Measurements from ENCODE around the gene CHST3. TPM values are rescaled to one million over a fixed set of nuclear protein-coding genes. Genes with fewer than 3 reads are reported as not detected.

The CHST3 gene
- total and polyA plus RNA-seq, 9 of the 15 experiments (the other 6 are each of a cell fraction or from before 2014, with no cell fraction given): 0.01 to 1.3 (median 0.15) TPM

GRCh38 chr10:72007246-72007892 is 43.2 kb downstream of the CHST3 start (continued):
- TF ChIP-seq ZNF347 (CRISPR knock-in tag; IDR thresholded peaks at IDR 0.05; ENCODE audit: low read depth) (no peak), SPI1 (IDR thresholded peaks at IDR 0.05; ENCODE audit: borderline replicate concordance, low read depth, low read length) (peak; percentile 40; the same call in 1 of the 2 replicates), BHLHE40 (IDR thresholded peaks at IDR 0.05; ENCODE audit: low read length) (0 out of 2 replicates have a peak, but pooled peaks have one; percentile 24), ZFX (CRISPR knock-in tag; IDR thresholded peaks at IDR 0.05) (0 out of 2 replicates have a peak, but pooled peaks have one; percentile 27), HMGN3 (IDR thresholded peaks at IDR 0.05; ENCODE audit: borderline replicate concordance, extremely low read depth, insufficient read length, low read depth, low read length) (peak; percentile 15), E4F1 (CRISPR knock-in tag; IDR thresholded peaks at IDR 0.05; ENCODE audit: borderline replicate concordance) (no peak), NFIX (CRISPR knock-in tag; IDR thresholded peaks at IDR 0.05; ENCODE audit: low read depth) (no peak), BRCA1 (IDR thresholded peaks at IDR 0.05) (no peak), BRCA1 (CRISPR knock-in tag; IDR thresholded peaks at IDR 0.05) (no peak), MYNN (IDR thresholded peaks at IDR 0.05) (no peak), MYNN (CRISPR knock-in tag; IDR thresholded peaks at IDR 0.05) (no peak), L3MBTL2 (IDR thresholded peaks at IDR 0.05) (peak; percentile 94), YBX1 (IDR thresholded peaks at IDR 0.05) (no peak), FOXP1 (CRISPR knock-in tag; IDR thresholded peaks at IDR 0.05) (0 out of 2 replicates have a peak, but pooled peaks have one; percentile 25), POLR2B (IDR thresholded peaks at IDR 0.05; ENCODE audit: low read depth, partially characterized antibody) (no peak)
- TF ChIP-seq, protein P1, sequence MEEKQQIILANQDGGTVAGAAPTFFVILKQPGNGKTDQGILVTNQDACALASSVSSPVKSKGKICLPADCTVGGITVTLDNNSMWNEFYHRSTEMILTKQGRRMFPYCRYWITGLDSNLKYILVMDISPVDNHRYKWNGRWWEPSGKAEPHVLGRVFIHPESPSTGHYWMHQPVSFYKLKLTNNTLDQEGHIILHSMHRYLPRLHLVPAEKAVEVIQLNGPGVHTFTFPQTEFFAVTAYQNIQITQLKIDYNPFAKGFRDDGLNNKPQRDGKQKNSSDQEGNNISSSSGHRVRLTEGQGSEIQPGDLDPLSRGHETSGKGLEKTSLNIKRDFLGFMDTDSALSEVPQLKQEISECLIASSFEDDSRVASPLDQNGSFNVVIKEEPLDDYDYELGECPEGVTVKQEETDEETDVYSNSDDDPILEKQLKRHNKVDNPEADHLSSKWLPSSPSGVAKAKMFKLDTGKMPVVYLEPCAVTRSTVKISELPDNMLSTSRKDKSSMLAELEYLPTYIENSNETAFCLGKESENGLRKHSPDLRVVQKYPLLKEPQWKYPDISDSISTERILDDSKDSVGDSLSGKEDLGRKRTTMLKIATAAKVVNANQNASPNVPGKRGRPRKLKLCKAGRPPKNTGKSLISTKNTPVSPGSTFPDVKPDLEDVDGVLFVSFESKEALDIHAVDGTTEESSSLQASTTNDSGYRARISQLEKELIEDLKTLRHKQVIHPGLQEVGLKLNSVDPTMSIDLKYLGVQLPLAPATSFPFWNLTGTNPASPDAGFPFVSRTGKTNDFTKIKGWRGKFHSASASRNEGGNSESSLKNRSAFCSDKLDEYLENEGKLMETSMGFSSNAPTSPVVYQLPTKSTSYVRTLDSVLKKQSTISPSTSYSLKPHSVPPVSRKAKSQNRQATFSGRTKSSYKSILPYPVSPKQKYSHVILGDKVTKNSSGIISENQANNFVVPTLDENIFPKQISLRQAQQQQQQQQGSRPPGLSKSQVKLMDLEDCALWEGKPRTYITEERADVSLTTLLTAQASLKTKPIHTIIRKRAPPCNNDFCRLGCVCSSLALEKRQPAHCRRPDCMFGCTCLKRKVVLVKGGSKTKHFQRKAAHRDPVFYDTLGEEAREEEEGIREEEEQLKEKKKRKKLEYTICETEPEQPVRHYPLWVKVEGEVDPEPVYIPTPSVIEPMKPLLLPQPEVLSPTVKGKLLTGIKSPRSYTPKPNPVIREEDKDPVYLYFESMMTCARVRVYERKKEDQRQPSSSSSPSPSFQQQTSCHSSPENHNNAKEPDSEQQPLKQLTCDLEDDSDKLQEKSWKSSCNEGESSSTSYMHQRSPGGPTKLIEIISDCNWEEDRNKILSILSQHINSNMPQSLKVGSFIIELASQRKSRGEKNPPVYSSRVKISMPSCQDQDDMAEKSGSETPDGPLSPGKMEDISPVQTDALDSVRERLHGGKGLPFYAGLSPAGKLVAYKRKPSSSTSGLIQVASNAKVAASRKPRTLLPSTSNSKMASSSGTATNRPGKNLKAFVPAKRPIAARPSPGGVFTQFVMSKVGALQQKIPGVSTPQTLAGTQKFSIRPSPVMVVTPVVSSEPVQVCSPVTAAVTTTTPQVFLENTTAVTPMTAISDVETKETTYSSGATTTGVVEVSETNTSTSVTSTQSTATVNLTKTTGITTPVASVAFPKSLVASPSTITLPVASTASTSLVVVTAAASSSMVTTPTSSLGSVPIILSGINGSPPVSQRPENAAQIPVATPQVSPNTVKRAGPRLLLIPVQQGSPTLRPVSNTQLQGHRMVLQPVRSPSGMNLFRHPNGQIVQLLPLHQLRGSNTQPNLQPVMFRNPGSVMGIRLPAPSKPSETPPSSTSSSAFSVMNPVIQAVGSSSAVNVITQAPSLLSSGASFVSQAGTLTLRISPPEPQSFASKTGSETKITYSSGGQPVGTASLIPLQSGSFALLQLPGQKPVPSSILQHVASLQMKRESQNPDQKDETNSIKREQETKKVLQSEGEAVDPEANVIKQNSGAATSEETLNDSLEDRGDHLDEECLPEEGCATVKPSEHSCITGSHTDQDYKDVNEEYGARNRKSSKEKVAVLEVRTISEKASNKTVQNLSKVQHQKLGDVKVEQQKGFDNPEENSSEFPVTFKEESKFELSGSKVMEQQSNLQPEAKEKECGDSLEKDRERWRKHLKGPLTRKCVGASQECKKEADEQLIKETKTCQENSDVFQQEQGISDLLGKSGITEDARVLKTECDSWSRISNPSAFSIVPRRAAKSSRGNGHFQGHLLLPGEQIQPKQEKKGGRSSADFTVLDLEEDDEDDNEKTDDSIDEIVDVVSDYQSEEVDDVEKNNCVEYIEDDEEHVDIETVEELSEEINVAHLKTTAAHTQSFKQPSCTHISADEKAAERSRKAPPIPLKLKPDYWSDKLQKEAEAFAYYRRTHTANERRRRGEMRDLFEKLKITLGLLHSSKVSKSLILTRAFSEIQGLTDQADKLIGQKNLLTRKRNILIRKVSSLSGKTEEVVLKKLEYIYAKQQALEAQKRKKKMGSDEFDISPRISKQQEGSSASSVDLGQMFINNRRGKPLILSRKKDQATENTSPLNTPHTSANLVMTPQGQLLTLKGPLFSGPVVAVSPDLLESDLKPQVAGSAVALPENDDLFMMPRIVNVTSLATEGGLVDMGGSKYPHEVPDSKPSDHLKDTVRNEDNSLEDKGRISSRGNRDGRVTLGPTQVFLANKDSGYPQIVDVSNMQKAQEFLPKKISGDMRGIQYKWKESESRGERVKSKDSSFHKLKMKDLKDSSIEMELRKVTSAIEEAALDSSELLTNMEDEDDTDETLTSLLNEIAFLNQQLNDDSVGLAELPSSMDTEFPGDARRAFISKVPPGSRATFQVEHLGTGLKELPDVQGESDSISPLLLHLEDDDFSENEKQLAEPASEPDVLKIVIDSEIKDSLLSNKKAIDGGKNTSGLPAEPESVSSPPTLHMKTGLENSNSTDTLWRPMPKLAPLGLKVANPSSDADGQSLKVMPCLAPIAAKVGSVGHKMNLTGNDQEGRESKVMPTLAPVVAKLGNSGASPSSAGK (IDR thresholded peaks at IDR 0.05): peak; percentile 94

Data from K562 (cell line).